Measurements from ENCODE around the gene OR10H1.
"Not testable (repeated sequence)": the region's sequence is repeated elsewhere in the genome, so short reads cannot be mapped to it uniquely, and the experiment has no call there.

OR10H1 gene

GRCh38 chr19:15836330-15837220, 21.1 kb upstream of the OR10H1 start:
- DNase-seq (ENCODE audit: low read depth): peak; percentile 51
- H3K4me3 ChIP-seq (ENCODE audit: low read length): peak overlapping the region; percentile 63
- TF ChIP-seq CTCF (conservative IDR thresholded peaks at IDR 0.05; ENCODE audit: low read depth, low read length): no peak

- DNase-seq (ENCODE audit: low read depth): not testable (repeated sequence)
- H3K4me3 ChIP-seq (ENCODE audit: low read length): peak overlapping the region; percentile 63
These were observed 20.3 kb upstream of the OR10H1 start for GRCh38 chr19:15835565-15836329.

- not testable (repeated sequence) for H3K4me3 ChIP-seq (ENCODE audit: low read length); DNase-seq (ENCODE audit: low read depth)
These were observed 18.8 kb upstream of the OR10H1 start for GRCh38 chr19:15834232-15834631.

GRCh38 chr19:15831626-15832025, 16.2 kb upstream of the OR10H1 start:
- H3K4me3 ChIP-seq (ENCODE audit: low read length): no peak overlapping the region
- TF ChIP-seq CTCF (conservative IDR thresholded peaks at IDR 0.05; ENCODE audit: low read depth, low read length): no peak
- DNase-seq (ENCODE audit: low read depth): no peak

GRCh38 chr19:15829786-15830185, 14.3 kb upstream of the OR10H1 start:
- no peak for DNase-seq (ENCODE audit: low read depth)
- no peak for TF ChIP-seq CTCF (conservative IDR thresholded peaks at IDR 0.05; ENCODE audit: low read depth, low read length)

GRCh38 chr19:15829306-15829698, 13.8 kb upstream of the OR10H1 start:
- no peak overlapping the region for H3K4me3 ChIP-seq (ENCODE audit: low read length)
- TF ChIP-seq CTCF (conservative IDR thresholded peaks at IDR 0.05; ENCODE audit: low read depth, low read length): no peak
- DNase-seq (ENCODE audit: low read depth): no peak

More at GRCh38 chr19:15829786-15830185, 14.3 kb upstream of the OR10H1 start:
- no peak overlapping the region for H3K4me3 ChIP-seq (ENCODE audit: low read length)

GRCh38 chr19:15828611-15829305, 13.3 kb upstream of the OR10H1 start:
- H3K4me3 ChIP-seq (ENCODE audit: low read length); DNase-seq (ENCODE audit: low read depth): not testable (repeated sequence)

- TF ChIP-seq CTCF (conservative IDR thresholded peaks at IDR 0.05; ENCODE audit: low read depth, low read length): no peak
- DNase-seq (ENCODE audit: low read depth): no peak
These were observed 12.7 kb upstream of the OR10H1 start for GRCh38 chr19:15828121-15828610.

More at GRCh38 chr19:15828121-15828610, 12.7 kb upstream of the OR10H1 start:
- no peak overlapping the region for H3K4me3 ChIP-seq (ENCODE audit: low read length)
